WERI-Rb-1 (cell line): ENCODE results near the gene TBC1D23.
"Not testable (repeated sequence)": the region's sequence is repeated elsewhere in the genome, so short reads cannot be mapped to it uniquely, and the experiment has no call there.

Experiments used
- DNase-seq: peaks from one replicate; pipeline ENCODE4 v3.0.0-alpha.2; 2020
- H3K27ac ChIP-seq: fragments of 250-450 bp; sonication (Bioruptor Pico); 2 replicates; pipeline ENCODE4 v1.5.1; 2020; ENCODE audit warnings: mild to moderate bottlenecking, moderate library complexity
- H3K27me3 ChIP-seq: fragments of 250-450 bp; sonication (Bioruptor Pico); 2 replicates; pipeline ENCODE4 v1.5.1; 2021; ENCODE audit warnings: mild to moderate bottlenecking, low read depth, moderate library complexity; ENCODE audit not compliant: insufficient read depth, severe bottlenecking
- H3K36me3 ChIP-seq: fragments of 250-450 bp; sonication (Bioruptor Pico); 2 replicates; pipeline ENCODE4 v1.5.1; 2020; ENCODE audit warnings: mild to moderate bottlenecking, moderate library complexity
- H3K4me3 ChIP-seq: 2 replicates; pipeline ENCODE4 v1.5.1; 2011; ENCODE audit warnings: low read depth, mild to moderate bottlenecking, control low read depth, low read length
- H3K9me3 ChIP-seq: fragments of 250-450 bp; sonication (Bioruptor Pico); 2 replicates; pipeline ENCODE4 v1.5.1; 2021; ENCODE audit warnings: mild to moderate bottlenecking, moderate library complexity; ENCODE audit not compliant: severe bottlenecking
- TF ChIP-seq, protein P1 (sequence below): IDR thresholded peaks from 2 replicates; pipeline ENCODE4 v1.5.1; 2011; ENCODE audit warnings: low read depth, mild to moderate bottlenecking, control low read depth, inconsistent platforms, low read length

Gene TBC1D23

DNA sequence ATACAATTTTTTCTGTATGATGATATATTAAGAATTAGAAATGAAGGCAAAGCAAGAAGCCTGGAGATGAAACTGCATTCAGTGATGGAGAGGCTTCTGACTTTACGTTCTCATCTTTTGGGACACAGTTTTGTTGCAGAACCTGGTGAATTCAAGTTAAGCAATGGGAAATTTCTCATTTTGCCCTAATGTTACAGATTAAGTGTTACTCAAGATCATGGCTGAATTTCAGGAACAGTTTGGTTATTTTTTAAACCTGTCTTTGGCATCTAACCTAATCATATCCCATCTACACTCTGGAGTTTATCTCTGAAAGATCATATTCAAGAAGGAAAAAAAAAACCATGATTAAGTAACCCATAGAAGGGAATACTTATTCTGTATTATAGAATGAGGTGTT, 79.7 kb downstream of the TBC1D23 start:
- H3K27ac ChIP-seq: no peak overlapping the region
- no peak overlapping the region for H3K4me3 ChIP-seq
- TF ChIP-seq, protein P1, sequence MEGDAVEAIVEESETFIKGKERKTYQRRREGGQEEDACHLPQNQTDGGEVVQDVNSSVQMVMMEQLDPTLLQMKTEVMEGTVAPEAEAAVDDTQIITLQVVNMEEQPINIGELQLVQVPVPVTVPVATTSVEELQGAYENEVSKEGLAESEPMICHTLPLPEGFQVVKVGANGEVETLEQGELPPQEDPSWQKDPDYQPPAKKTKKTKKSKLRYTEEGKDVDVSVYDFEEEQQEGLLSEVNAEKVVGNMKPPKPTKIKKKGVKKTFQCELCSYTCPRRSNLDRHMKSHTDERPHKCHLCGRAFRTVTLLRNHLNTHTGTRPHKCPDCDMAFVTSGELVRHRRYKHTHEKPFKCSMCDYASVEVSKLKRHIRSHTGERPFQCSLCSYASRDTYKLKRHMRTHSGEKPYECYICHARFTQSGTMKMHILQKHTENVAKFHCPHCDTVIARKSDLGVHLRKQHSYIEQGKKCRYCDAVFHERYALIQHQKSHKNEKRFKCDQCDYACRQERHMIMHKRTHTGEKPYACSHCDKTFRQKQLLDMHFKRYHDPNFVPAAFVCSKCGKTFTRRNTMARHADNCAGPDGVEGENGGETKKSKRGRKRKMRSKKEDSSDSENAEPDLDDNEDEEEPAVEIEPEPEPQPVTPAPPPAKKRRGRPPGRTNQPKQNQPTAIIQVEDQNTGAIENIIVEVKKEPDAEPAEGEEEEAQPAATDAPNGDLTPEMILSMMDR: no peak
- peaks cover 37% of the 10 kb centered on the region for H3K36me3 ChIP-seq
- no peaks in the 10 kb centered on the region for H3K9me3 ChIP-seq
- DNase-seq: no peak
- no peaks in the 10 kb centered on the region for H3K27me3 ChIP-seq

DNA sequence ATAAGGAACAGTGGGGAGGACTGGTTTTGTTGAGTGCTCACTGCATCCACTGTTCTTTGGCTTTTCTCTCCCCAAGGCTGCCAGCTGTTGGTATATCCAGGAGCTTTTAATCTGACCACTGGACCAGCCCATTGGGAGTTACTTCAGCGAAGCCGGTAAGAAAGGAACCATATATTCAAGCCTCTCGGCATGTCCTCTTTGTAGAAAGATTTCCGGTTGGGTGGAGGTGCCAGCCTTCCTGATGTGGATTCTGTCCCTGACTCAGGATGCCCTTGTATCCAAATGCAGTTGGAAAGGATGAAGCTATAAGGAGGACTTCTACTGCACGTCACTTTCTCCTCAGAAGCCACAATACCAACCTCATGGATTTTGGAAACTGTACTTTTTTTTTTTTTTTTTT, 87.9 kb downstream of the TBC1D23 start:
- Histone ChIP-seq H3K27ac (no peak overlapping the region), H3K9me3 (no peaks in the 10 kb centered on the region), H3K36me3 (peaks cover 75% of the 10 kb centered on the region), H3K27me3 (no peaks in the 10 kb centered on the region), H3K4me3 (no peak overlapping the region)
- TF ChIP-seq, protein P1: no peak
- DNase-seq: no peak

DNA sequence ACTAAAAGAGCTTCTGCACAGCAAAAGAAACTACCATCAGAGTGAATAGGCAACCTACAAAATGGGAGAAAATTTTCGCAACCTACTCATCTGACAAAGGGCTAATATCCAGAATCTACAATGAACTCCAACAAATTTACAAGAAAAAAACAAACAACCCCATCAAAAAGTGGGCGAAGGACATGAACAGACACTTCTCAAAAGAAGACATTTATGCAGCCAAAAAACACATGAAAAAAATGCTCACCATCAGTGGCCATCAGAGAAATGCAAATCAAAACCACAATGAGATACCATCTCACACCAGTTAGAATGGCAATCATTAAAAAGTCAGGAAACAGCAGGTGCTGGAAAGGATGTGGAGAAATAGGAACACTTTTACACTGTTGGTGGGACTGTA, 91.0 kb downstream of the TBC1D23 start:
- peaks cover 80% of the 10 kb centered on the region for H3K36me3 ChIP-seq
- H3K27me3 ChIP-seq, H3K4me3 ChIP-seq, H3K9me3 ChIP-seq, H3K27ac ChIP-seq, DNase-seq: not testable (repeated sequence)

DNA sequence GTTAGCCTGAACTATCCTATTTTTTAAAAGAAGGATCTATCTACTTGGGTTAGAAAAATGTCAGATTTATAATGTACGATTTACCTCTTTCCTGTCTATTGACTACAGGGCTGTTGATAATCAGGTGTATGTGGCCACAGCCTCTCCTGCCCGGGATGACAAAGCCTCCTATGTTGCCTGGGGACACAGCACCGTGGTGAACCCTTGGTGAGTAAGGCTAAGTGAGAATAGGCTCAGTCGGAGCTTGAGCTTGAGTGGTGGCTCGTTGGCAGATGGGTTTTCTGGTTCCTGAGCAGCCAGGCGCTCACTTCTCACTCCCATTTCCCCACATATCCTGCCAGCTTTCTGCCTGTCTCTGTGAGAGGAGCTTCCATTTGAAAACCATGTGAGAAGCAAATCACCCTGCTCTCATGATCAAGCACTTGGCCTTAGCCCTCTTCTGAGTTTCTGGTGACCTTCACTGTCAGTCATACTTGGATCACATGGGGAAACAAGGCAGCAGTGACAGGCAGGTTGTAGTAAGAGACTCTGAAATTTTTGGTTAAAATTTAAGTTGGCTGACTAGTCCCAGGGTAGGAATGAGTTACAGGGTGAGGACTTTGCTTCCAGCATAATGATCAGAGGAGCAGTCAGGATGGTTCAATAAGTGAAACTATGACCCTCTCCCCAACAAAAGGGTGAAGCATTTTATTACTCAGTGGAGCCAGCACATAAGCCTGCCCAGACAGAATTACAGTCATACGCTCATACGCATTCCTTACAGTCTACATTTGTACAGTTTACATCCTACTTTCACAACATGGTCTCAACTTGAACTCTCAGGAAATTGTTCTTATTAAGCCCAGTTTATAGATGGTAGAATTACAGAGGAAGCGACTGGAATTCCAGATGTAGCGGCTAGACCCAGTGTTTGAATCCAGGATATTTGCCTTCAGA, 91.8 kb downstream of the TBC1D23 start:
- TF ChIP-seq, protein P1: no peak
- Histone ChIP-seq H3K27me3 (no peaks in the 10 kb centered on the region), H3K9me3 (no peaks in the 10 kb centered on the region), H3K36me3 (peaks cover 77% of the 10 kb centered on the region), H3K27ac (no peak overlapping the region), H3K4me3 (no peak overlapping the region)
- no peak for DNase-seq

DNA sequence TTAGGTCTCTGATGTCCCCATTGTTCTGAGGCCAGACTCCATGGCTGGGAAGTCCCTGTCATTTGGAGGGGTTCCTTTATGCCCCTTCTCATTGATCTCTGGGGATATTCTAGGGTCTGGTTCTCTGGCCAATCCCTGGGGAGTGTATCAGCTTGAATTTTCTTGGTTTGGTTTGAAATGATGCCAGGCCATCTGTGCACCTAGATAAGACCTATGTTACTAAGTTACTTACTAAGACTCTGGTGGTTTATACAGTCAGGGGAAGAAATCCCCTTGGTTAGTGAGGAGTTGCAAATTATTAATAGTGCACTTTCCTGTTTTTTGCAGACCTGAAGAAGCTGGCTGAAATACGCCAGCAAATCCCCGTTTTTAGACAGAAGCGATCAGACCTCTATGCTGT, 94.1 kb downstream of the TBC1D23 start:
- Histone ChIP-seq H3K27me3 (no peaks in the 10 kb centered on the region), H3K9me3 (no peaks in the 10 kb centered on the region), H3K36me3 (peaks cover 62% of the 10 kb centered on the region), H3K4me3 (no peak overlapping the region), H3K27ac (no peak overlapping the region)
- no peak for DNase-seq
- TF ChIP-seq, protein P1: no peak

DNA sequence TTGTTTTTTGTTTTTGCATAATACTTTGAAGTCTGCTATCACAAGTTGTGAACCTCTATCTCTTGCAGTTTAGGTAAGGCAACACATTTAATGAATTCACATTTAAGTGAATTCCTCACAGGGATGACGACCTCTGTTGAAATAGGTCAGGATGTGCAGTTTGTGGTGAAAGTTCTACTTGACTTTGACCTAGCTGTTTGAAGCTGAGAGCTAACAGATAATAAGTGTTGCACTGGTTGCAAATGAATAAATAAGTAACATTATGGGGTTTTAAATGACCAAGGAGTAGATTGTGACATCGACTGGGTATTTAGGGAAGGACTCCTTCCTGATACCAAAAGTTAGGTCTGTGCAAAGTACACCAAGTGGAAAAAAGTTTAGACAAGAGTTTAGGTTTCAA, 97.6 kb downstream of the TBC1D23 start:
- TF ChIP-seq, protein P1: no peak
- Histone ChIP-seq H3K27ac (no peak overlapping the region), H3K9me3 (no peaks in the 10 kb centered on the region), H3K36me3 (peaks cover 49% of the 10 kb centered on the region), H3K4me3 (no peak overlapping the region), H3K27me3 (no peaks in the 10 kb centered on the region)
- no peak for DNase-seq
